IPS-18a (cell line): Measurements from ENCODE around the gene SUOX.

Source experiments
- H3K27ac ChIP-seq: one replicate; pipeline ENCODE4 v1.5.1; 2013; ENCODE audit warnings: low read length
- H3K27me3 ChIP-seq: one replicate; pipeline ENCODE4 v1.6.1; 2013; ENCODE audit warnings: mild to moderate bottlenecking, low read length; ENCODE audit not compliant: control insufficient read depth, insufficient read depth
- H3K36me3 ChIP-seq: one replicate; pipeline ENCODE4 v1.6.1; 2013; ENCODE audit warnings: low read depth, low read length; ENCODE audit not compliant: control insufficient read depth
- H3K4me1 ChIP-seq: one replicate; pipeline ENCODE4 v1.6.1; 2013; ENCODE audit warnings: low read depth, low read length; ENCODE audit not compliant: control insufficient read depth
- H3K4me3 ChIP-seq: one replicate; pipeline ENCODE4 v1.5.1; 2013; ENCODE audit warnings: low read length
- H3K9ac ChIP-seq: one replicate; pipeline ENCODE4 v1.6.1; 2013; ENCODE audit warnings: mild to moderate bottlenecking, low read length, moderate library complexity
- H3K9me3 ChIP-seq: one replicate; pipeline ENCODE4 v1.6.1; 2013; ENCODE audit warnings: low read depth, low read length; ENCODE audit not compliant: control insufficient read depth

The SUOX gene

DNA sequence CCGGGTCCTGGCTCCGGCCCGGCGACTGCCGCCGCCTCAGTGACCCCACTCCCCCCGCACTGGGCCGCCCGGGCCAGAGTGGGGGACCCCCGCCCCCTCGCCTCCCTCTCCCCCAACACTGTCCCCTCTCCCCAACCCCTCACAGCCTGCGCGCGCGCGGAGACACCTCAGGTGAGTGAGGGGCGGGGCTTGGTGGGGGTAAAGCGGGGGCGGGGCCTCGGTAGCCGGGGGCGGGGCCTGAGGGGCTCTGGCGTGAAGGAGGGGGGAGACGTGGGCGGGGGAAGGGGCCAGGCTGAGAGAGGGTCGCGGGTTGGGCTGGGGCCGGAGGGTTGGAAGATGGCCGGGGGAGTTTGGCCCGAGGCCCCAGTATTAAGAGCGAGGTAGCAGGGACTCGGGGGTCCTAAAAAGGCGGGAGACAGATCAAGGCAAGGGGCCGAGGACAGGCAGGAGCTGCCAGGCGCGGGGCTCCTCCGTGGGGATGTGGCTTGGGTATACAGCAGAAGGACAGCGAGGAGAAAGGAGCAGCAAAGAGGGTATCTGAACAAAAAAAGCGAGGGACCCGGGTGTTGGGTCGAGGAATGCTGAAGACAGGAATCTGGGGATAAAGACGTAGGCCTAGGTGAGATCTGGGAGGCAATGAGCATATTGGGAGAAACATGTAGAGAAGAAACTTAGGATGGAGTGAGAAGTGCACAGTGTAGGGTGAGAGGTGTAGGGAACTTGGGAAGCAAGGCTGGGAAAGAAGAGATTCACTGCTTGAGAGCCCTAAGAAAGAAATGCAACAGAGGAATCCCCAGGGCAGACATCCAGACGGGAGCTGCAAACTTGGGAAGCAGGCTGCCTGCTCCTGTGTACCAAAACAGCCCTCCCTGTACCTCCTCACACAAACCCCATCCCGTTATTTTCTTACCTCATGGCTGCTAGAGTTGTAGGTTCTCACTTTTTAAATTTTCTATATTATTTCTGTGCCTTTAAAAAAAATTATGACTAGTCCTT lies 10.8 kb downstream of the SUOX start:
- peak overlapping the region; percentile 95 for H3K9ac ChIP-seq
- H3K9me3 ChIP-seq: no peaks in the 10 kb centered on the region
- peak overlapping the region; percentile 79 for H3K4me3 ChIP-seq
- no peaks in the 10 kb centered on the region for H3K27me3 ChIP-seq
- peaks cover 4% of the 10 kb centered on the region for H3K4me1 ChIP-seq
- peaks cover 13% of the 10 kb centered on the region for H3K36me3 ChIP-seq
- H3K27ac ChIP-seq: peak overlapping the region; percentile 89

DNA sequence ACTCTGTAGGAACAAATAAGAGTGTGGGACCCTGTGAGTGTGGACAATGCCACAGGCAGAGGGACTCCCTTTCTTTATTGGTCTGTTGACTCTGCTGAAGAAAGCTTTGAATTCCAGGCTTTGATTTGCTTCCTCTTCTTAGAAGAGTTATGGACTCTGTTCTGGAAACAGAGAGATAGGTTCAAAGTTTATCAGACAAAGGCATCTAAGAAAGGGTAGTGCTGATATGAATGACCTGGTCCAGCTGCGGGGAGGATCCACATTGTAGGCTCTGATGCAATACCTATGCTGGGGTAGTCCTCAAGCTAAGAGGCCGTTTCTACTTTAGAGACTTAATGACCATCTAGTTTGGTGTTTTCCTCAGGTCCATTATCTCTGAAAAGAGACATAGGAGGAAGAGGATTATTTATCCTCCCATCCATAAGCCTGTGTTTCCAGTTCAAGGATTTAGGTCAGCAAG lies 13.1 kb downstream of the SUOX start:
- Histone ChIP-seq H3K27me3 (no peaks in the 10 kb centered on the region), H3K9ac (no peak overlapping the region), H3K27ac (no peak overlapping the region), H3K4me1 (peaks cover 4% of the 10 kb centered on the region), H3K9me3 (no peaks in the 10 kb centered on the region), H3K4me3 (no peak overlapping the region), H3K36me3 (no peaks in the 10 kb centered on the region)

DNA sequence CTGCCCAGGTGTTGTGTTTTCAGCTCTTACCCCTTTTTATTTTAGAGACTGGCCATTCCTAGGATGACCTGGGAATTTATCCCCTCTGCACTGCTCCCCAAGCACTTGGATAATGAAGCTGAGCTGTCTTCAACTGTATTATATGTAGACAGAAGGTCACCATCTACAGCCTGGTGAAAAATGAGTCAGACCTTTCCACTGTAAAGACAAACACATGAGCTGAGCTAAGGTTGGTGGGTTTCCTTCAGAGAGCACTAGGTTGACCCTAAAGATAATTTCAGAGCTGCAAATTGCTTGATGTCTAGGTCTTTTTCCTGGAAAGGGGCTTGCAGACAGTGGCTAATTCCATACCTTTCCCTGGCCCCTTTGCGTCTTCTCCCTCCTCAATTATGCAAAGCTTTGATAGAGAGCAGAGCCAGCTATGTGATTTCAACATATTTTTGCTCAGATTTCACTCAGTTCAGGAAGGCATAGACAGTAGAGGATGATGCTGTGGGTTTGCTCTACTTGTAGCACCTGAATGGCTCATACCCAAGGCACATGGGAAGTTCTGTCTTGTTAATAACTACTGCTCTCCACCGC lies 14.5 kb downstream of the SUOX start:
- Histone ChIP-seq H3K27ac (no peak overlapping the region), H3K9ac (no peak overlapping the region), H3K9me3 (no peaks in the 10 kb centered on the region), H3K4me1 (peaks cover 4% of the 10 kb centered on the region), H3K27me3 (no peaks in the 10 kb centered on the region), H3K4me3 (no peak overlapping the region), H3K36me3 (no peaks in the 10 kb centered on the region)

DNA sequence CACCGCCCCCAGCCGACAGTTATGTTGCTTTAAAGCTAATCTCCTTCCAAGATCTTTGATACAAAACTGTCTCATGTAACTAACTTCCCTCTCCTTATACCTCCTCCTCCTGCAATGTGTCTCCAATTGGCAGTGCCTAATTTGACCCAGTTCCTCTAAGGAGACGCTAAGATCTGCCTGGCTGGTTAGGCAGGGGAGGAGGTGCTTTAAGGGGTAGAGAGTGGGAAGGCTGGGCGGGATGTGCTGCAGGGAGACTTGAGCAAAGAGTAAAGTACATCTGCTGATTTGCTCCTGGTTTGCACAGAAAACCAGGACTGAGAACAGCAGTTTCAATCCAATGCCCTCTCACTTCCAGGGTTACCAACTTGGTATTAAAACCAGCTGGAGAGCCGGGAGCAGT lies 16.4 kb downstream of the SUOX start:
- no peaks in the 10 kb centered on the region for H3K27me3 ChIP-seq
- H3K4me3 ChIP-seq: no peak overlapping the region
- no peaks in the 10 kb centered on the region for H3K4me1 ChIP-seq
- H3K9me3 ChIP-seq: no peaks in the 10 kb centered on the region
- H3K9ac ChIP-seq: no peak overlapping the region
- H3K27ac ChIP-seq: no peak overlapping the region
- H3K36me3 ChIP-seq: no peaks in the 10 kb centered on the region

DNA sequence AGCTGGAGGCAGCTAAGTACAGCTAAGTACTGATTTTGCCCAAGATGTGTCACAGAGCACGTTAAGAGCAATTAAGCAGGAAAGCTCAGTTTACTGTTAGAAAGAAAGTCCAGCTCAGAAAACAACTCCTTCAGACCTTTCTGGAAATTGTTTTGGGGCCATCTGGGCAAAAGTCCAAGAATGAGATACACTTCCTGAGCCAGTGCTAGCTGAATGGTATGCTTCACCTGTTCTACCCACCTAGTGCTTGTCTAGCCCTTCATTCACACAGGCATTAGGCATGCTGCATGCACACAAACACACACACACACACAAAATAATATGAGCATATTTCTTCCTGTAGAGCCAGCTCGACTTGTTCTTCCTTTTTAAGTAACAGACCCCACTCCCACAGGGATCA lies 17.1 kb downstream of the SUOX start:
- no peaks in the 10 kb centered on the region for H3K9me3 ChIP-seq
- no peak overlapping the region for H3K27ac ChIP-seq
- H3K4me3 ChIP-seq: no peak overlapping the region
- no peak overlapping the region for H3K9ac ChIP-seq
- H3K36me3 ChIP-seq: no peaks in the 10 kb centered on the region
- no peaks in the 10 kb centered on the region for H3K4me1 ChIP-seq
- no peaks in the 10 kb centered on the region for H3K27me3 ChIP-seq

DNA sequence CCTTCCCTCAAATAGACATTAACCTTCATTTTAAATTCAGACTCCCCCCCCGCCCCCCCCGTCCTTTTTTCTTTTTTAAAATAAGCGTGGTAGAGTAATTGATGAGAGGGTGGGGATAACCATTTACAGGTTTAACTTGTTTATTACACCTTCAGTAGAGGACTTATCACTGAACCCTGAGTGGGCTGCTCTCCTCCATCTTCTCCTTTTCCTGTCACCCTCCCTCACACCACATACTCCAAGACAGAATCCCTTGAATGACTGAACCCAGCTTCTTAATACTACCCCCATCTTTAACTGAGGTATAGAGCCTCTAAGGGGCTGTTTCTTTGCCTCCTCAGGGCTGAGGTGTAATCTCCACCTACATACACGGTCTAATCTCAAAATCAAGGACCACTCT lies 20.1 kb downstream of the SUOX start:
- Histone ChIP-seq H3K9me3 (no peaks in the 10 kb centered on the region), H3K27ac (no peak overlapping the region)

DNA sequence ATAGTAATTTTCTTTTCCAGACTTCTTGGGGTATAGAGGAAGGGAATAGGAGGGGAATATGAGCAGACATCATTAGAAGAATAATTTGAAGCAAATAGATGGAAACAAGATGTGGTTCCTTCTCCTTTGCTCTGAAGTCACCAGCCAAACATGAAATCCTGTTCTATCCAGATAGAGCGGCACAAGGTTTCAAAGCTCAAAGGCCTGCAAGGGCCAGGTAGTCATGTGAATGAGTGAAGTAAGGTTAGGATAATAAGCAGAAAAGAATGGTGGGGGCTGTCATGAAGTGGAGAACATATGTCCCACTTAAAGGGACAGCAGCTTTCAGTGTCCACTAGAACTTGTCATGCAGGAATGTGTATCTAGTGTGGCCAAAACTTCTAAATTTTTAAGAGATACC lies 21.3 kb downstream of the SUOX start:
- H3K27ac ChIP-seq: no peak overlapping the region
- no peaks in the 10 kb centered on the region for H3K36me3 ChIP-seq
- H3K4me1 ChIP-seq: peaks cover 23% of the 10 kb centered on the region
- H3K4me3 ChIP-seq: no peak overlapping the region
- no peaks in the 10 kb centered on the region for H3K9me3 ChIP-seq
- no peak overlapping the region for H3K9ac ChIP-seq
- no peaks in the 10 kb centered on the region for H3K27me3 ChIP-seq

More for the DNA sequence above, 20.1 kb downstream of the SUOX start:
- H3K4me3 ChIP-seq: no peak overlapping the region
- no peaks in the 10 kb centered on the region for H3K36me3 ChIP-seq
- H3K9ac ChIP-seq: no peak overlapping the region
- H3K4me1 ChIP-seq: peaks cover 20% of the 10 kb centered on the region
- no peaks in the 10 kb centered on the region for H3K27me3 ChIP-seq

DNA sequence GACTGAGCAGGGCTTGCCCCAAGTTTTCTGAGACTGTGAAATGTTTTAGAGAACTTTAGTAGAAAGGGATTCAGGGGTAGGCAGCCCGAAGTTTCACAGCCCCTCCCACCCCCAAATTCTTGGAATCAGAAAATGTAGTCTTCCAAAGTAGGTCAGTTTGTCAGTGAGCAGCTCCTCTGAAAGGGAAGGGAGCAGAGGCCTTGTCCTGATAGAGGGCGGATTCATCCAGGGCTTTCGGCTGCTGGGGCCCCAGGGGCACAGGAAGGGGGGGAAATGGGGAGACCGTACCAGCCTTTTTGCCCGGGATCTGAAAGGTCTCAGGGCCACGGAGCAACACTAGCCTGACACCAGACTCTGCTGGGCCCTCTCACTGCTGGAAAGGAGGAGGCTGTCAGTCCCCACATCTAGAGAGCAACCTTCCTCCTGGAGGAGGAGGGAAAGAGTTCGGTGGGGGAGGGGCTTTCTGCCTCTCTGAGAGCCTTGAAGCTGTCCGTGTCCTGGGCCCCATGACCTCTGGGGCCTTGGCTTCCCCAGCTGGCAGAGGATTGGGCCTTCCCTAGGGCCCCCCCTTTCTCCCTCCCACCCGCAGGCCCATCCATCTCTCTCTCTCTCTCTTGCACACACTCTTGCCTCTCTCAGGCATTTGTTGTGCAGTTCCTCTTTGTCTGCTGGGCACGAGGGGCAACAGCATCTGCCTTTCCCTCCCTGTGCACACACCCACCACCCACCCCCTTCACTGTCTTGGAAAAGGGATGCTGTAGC lies 23.5 kb downstream of the SUOX start, which contains the start of gene IKZF4:
Gene IKZF4 (plus strand): TSS at position 621 of the 762 bp plus-strand sequence. CDS start 451 bp downstream, outside the sequence.
- H3K4me1 ChIP-seq: peaks cover 23% of the 10 kb centered on the region
- H3K27ac ChIP-seq: peak within 1 kb of the TSS; percentile 88
- H3K27me3 ChIP-seq: no peaks in the 10 kb centered on the region
- H3K9me3 ChIP-seq: no peaks in the 10 kb centered on the region
- peaks cover 13% of the 10 kb centered on the region for H3K36me3 ChIP-seq
- H3K4me3 ChIP-seq: peak within 1 kb of the TSS; percentile 65
- H3K9ac ChIP-seq: peak within 1 kb of the TSS; percentile 71

DNA sequence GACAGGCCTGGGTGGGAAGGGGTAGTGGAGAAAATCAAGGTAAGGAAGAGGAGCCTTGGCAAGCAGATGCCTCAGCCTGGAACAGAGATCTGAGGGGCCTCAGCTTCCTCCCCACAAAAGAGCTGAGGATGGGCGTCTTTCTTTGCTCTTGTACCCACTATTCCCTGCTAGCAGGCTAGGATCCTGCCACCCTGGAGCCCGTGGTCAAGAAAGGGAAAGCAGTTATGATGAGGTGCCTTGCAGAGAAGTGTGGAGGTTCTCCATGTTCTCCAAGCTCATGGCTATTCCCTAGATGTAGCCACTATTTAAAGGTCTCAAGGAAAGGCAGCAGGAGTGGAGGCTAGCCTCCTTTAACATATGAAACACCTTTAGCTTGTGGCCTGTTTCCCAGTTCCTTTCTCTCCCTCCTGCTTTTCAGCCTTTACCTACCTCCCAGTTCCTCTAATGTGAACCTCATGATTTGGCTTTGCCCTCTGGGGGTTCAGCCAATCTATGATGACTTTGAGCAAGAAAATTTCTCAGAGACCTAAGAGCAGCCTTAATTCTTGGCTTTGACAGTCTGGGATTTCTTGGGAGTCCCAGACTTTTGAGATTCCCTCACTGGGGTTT lies 24.9 kb downstream of the SUOX start:
- H3K27ac ChIP-seq: no peak overlapping the region
- peak overlapping the region; percentile 71 for H3K9ac ChIP-seq
- peaks cover 23% of the 10 kb centered on the region for H3K4me1 ChIP-seq
- no peaks in the 10 kb centered on the region for H3K27me3 ChIP-seq
- H3K36me3 ChIP-seq: peaks cover 17% of the 10 kb centered on the region
- H3K4me3 ChIP-seq: peak overlapping the region; percentile 65
- no peaks in the 10 kb centered on the region for H3K9me3 ChIP-seq

DNA sequence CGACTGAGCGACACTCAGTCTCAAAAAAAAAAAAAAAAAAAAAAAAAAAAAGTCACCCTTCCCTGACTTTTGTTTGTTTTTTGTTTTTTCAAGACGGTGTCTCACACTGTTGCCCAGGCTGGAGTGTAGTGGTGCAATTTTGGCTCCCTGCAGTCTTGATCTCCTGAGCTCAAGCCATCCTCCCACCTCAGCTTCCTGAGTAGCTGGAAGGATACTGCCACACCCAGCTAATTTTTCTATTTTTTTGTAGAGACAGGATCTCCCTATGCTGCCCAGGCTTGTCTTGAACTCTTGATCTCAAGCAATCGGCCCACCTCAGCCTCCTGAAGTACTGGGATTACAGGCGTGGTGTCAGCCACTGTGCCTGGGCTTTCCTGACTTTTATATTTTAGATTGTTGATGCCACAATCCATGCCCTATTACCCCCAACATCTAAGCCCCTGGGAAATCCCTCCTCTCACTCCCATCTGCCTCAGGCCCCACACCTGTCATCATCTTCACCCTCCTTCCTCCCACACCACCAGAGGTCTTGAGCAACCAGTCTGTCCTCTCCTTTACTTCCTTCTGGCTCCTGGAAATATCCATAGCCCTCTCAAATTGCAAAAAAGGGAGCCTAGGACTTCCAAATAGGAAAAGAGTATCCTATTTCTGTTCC lies 31.6 kb downstream of the SUOX start:
- Histone ChIP-seq H3K4me1 (no peaks in the 10 kb centered on the region), H3K27ac (no peak overlapping the region), H3K4me3 (no peak overlapping the region), H3K27me3 (no peaks in the 10 kb centered on the region), H3K9ac (no peak overlapping the region), H3K36me3 (peaks cover 47% of the 10 kb centered on the region), H3K9me3 (no peaks in the 10 kb centered on the region)
